Testis (tissue), 2 donors: ENCODE results near the gene RAMAC.

Experiments used
- POLR2A ChIP-seq: fragments of 450-650 bp; IDR thresholded peaks from one replicate; pipeline ENCODE4 v1.6.1; 2017; ENCODE audit warnings: antibody characterized with exemption, mild to moderate bottlenecking, moderate library complexity
- TF ChIP-seq, protein P1 (sequence below), 3 experiments: fragments of 450-650 bp in 2 of 3; fragments of 200-600 bp in 1 of 3; sonication (generic) in 1 of 3; IDR thresholded peaks; one replicate each; pipeline ENCODE4 v1.5.1; 2016 to 2019; ENCODE audit warnings: antibody characterized with exemption in 3 of 3, mild to moderate bottlenecking in 2 of 3, moderate library complexity in 1 of 3

GRCh38 chr15:82942691-82943090, 43.3 kb upstream of the RAMAC start:
- TF ChIP-seq, protein P1, sequence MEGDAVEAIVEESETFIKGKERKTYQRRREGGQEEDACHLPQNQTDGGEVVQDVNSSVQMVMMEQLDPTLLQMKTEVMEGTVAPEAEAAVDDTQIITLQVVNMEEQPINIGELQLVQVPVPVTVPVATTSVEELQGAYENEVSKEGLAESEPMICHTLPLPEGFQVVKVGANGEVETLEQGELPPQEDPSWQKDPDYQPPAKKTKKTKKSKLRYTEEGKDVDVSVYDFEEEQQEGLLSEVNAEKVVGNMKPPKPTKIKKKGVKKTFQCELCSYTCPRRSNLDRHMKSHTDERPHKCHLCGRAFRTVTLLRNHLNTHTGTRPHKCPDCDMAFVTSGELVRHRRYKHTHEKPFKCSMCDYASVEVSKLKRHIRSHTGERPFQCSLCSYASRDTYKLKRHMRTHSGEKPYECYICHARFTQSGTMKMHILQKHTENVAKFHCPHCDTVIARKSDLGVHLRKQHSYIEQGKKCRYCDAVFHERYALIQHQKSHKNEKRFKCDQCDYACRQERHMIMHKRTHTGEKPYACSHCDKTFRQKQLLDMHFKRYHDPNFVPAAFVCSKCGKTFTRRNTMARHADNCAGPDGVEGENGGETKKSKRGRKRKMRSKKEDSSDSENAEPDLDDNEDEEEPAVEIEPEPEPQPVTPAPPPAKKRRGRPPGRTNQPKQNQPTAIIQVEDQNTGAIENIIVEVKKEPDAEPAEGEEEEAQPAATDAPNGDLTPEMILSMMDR (IDR thresholded peaks at IDR 0.05) = no peak
- no peak for TF ChIP-seq POLR2A
